ENCODE measurements around the gene RTN4RL1.

Gene RTN4RL1

DNA sequence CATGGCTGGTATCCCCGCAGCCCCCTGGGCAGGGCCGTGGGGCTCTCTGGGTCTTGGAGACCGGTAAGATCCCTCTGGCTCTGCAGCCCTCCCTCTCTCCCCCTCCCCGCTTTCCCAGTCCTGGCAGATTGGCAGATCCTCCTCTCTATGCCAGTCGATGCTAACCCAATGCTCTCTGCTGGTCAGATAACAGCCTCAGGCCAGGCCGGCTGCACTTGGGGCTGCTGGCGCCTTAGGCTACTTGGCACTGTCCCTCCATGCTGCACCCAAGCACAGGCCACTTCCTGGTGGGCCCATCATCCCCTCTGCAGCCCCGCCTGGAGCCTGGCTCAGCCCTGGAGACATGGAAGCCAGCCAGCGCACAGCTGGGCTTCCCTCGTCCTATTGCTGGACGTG lies 81.7 kb downstream of the RTN4RL1 start:
- Histone ChIP-seq H3K9me3 (ENCODE audit: control insufficient read depth, insufficient read depth, low read depth, low read length) (no peaks in the 10 kb centered on the region), H3K4me1 (ENCODE audit: control insufficient read depth, insufficient read depth, low read length) (no peaks in the 10 kb centered on the region), H3K36me3 (ENCODE audit: control insufficient read depth in 2 of 2, insufficient read depth in 1 of 2, low read length in 2 of 2) (no peaks in the 10 kb centered on the region), H3K27ac (ENCODE audit: extremely low read depth, low read depth, low read length) (no peak overlapping the region), H3K4me3 (ENCODE audit: low read depth, low read length) (no peak overlapping the region)
- ChIA-PET POLR2A (no interaction called here), CTCF (interaction anchor here (0.6 to 1.0 kb wide), 2 partner anchors 34 to 36 kb away, joined by 3 to 6 read pairs; no protein-coding TSS in a partner anchor)
- TF ChIP-seq KLF8 (tag by site-specific recombination; IDR thresholded peaks at IDR 0.05): no peak
- TF ChIP-seq SP7 (tag by site-specific recombination; IDR thresholded peaks at IDR 0.05): no peak
- TF ChIP-seq ZBTB7A (tag by site-specific recombination; IDR thresholded peaks at IDR 0.05; ENCODE audit: low read depth): no peak
- no peak for TF ChIP-seq ZNF707 (tag by site-specific recombination; IDR thresholded peaks at IDR 0.05)
- TF ChIP-seq ZNF16 (tag by site-specific recombination; IDR thresholded peaks at IDR 0.05; ENCODE audit: low read depth): no peak
- no peak for TF ChIP-seq MYNN (tag by site-specific recombination; IDR thresholded peaks at IDR 0.05; ENCODE audit: borderline replicate concordance)

GRCh38 chr17:1942666-1943435 lies 82.3 kb downstream of the RTN4RL1 start:
- H3K4me1 ChIP-seq (ENCODE audit: control insufficient read depth, insufficient read depth, low read length): no peaks in the 10 kb centered on the region
- H3K4me3 ChIP-seq (ENCODE audit: low read depth, low read length): no peak overlapping the region
- H3K36me3 ChIP-seq (ENCODE audit: control insufficient read depth in 2 of 2, insufficient read depth in 1 of 2, low read length in 2 of 2): no peaks in the 10 kb centered on the region
- no peak overlapping the region for H3K27ac ChIP-seq (ENCODE audit: extremely low read depth, low read depth, low read length)
- no peaks in the 10 kb centered on the region for H3K9me3 ChIP-seq (ENCODE audit: control insufficient read depth, insufficient read depth, low read depth, low read length)
- ChIA-PET POLR2A (no interaction called here), CTCF (interaction anchor here (0.6 kb wide), 2 partner anchors 11 to 35 kb away, joined by 3 to 4 read pairs; no protein-coding TSS in a partner anchor)
- TF ChIP-seq WT1 (tag by site-specific recombination; IDR thresholded peaks at IDR 0.05) (no peak), PRDM1 (tag by site-specific recombination; IDR thresholded peaks at IDR 0.05) (no peak), GLIS2 (tag by site-specific recombination; IDR thresholded peaks at IDR 0.05) (0 out of 2 replicates have a peak, but pooled peaks have one; percentile 11)

DNA sequence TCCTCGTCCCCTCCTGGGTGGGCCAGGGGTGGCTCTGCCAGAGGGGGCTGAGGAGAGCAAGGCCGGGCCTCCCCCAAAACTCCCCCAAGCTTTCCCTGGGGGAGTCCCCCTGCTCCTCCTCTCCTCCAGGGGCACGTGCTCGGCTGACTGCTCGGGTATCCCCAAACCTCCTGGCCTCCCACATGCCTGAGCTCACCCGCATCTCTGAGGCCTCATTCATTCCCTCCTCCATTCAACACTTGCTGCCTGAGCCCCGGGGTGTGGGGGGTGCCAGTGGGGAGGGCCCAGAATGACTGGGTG lies 83.1 kb downstream of the RTN4RL1 start:
- H3K4me1 ChIP-seq (ENCODE audit: control insufficient read depth, insufficient read depth, low read length): no peaks in the 10 kb centered on the region
- peaks cover 0 to 1% of the 10 kb centered on the region in 2 experiments; a peak in 1 of 3 replicates for H3K36me3 ChIP-seq (ENCODE audit: control insufficient read depth in 2 of 2, insufficient read depth in 1 of 2, low read length in 2 of 2)
- TF ChIP-seq ZNF175 (tag by site-specific recombination; IDR thresholded peaks at IDR 0.05): no peak
- no peak for TF ChIP-seq ZNF510 (tag by site-specific recombination; IDR thresholded peaks at IDR 0.05; ENCODE audit: insufficient replicate concordance)
- no peak for TF ChIP-seq KLF8 (tag by site-specific recombination; IDR thresholded peaks at IDR 0.05)
- no peak for TF ChIP-seq ZIC2 (tag by site-specific recombination; IDR thresholded peaks at IDR 0.05)
- no peak for TF ChIP-seq GLI4 (tag by site-specific recombination; IDR thresholded peaks at IDR 0.05)
- no peak for TF ChIP-seq ZNF843 (tag by site-specific recombination; IDR thresholded peaks at IDR 0.05)
- no peak for TF ChIP-seq HIC1 (tag by site-specific recombination; IDR thresholded peaks at IDR 0.05)
- no peak for TF ChIP-seq ZNF529 (tag by site-specific recombination; IDR thresholded peaks at IDR 0.05; ENCODE audit: insufficient replicate concordance)
- TF ChIP-seq YY1 (tag by site-specific recombination; IDR thresholded peaks at IDR 0.05): no peak
- TF ChIP-seq ZBTB11 (tag by site-specific recombination; conservative IDR thresholded peaks at IDR 0.05; ENCODE audit: low read depth): no peak
- TF ChIP-seq ZXDB (tag by site-specific recombination; IDR thresholded peaks at IDR 0.05): no peak
- TF ChIP-seq ZNF48 (tag by site-specific recombination; IDR thresholded peaks at IDR 0.05): no peak
- H3K9me3 ChIP-seq (ENCODE audit: control insufficient read depth, insufficient read depth, low read depth, low read length): no peaks in the 10 kb centered on the region
- ChIA-PET POLR2A (no interaction called here), CTCF (interaction anchor here (0.6 kb wide), 3 partner anchors 10 to 113 kb away, joined by 3 to 5 read pairs (median 4); no protein-coding TSS in a partner anchor)
- H3K27ac ChIP-seq (ENCODE audit: extremely low read depth, low read depth, low read length): no peak overlapping the region
- no peak overlapping the region for H3K4me3 ChIP-seq (ENCODE audit: low read depth, low read length)

Data from HEK293 (cell line).